Kidney tubule cell (primary cell): ENCODE measurements around the gene C4orf50.
A peak's percentile ranks its signal among the peaks of the same experiment; 100 is the strongest.
"Not testable (repeated sequence)": the region's sequence is repeated elsewhere in the genome, so short reads cannot be mapped to it uniquely, and the experiment has no call there.

Source experiments
- DNase-seq: peaks from one replicate; pipeline ENCODE4 v3.0.0-alpha.2; 2018; ENCODE audit warnings: low spot score

C4orf50 gene

DNA sequence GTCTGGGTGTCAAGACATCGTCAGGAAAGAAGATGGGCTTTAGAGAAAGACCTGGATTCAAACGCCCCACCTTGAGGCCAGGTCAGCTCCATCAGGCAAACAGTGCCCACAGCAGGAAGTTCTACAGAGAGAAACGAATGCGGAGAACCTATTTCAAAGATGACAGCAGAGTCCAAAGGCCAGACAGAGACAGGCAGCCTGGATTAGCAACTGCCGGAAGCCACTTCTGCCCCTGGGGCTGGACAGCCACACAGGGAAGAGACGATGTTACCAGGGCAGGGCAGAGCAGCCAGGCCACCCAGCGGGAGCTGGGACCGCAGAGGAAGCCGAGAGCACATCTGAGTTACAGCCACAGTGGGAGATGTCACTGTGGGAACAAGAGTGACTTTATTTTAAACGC is 1.2 kb downstream of the C4orf50 start:
- DNase-seq = no peak

DNA sequence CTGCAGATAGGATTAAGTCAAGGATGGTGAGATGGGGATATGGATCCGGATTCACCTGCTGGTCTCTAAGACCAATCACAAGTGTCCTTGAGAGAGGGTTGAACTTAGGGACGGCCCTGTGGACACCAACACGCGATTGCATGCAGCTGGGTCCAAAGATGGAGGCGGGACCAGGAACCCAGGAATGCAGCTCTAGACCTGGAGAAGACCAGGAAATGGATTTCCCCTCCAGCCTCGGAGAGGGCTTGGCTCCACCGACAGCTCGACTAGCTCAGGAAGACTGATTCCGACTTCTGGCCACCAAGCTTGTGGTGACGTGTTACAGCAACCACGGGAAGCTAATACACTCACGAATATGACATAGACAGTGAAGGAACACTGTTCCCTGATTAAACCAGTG is 4.7 kb downstream of the C4orf50 start:
- DNase-seq = no peak

DNA sequence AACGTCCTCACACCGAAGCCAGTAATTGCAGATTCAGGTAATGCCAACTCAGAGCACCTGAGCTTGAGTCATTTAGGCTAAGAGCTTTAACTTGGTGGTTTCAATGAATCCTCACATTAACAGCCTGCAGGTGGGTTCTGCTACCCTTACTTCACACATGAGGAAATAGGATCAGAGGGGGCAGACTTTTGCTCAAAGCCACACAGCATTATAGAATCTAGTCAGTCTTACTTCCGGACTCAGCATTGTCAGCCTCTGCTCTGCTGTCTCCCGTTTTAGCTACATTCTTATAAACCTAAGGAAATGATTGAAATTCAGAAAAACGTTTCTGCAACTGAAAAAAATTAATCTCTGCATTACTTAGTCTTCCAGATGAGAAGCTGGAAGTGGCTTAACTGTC is 6.0 kb downstream of the C4orf50 start:
- no peak for DNase-seq

DNA sequence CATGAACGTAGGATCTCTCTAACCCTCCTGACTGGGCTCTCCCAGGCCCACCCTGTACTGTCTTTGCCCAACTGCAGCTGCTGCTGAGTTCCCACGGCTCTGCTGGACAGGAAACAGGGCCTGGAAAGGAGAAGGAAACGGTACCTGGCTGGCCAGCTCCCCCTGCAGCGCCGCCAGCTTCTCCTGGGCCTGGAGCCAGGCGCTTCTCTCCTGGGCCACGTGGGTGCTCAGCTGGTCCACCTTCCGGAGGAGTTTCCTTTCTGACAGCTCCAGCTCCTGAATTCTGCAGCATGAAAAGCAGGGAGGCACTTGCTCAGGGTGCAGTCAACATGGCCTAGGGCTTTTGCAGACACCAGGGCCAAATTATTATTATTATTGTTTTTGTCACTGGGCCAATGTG is 6.5 kb downstream of the C4orf50 start:
- peak; percentile 27 for DNase-seq

DNA sequence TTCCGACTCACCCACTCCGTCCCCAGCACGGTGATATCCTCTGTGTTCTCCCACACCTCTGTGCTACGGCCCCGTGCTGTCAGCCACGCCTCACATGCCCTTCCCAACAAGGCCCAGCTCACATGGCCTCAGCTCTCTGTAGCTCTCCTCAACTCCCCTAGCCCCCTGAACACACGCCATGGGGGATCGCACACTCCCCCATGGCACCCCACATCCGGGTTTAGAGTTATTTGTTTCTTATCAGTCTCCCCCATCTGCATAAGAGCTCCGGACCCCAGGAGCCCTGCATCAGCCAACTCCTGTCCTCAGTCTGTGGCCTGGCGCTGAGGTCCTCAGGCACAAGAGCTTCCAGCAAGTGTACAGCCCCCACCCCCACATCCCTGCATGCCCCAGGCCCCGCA is 7.0 kb downstream of the C4orf50 start:
- no peak for DNase-seq

DNA sequence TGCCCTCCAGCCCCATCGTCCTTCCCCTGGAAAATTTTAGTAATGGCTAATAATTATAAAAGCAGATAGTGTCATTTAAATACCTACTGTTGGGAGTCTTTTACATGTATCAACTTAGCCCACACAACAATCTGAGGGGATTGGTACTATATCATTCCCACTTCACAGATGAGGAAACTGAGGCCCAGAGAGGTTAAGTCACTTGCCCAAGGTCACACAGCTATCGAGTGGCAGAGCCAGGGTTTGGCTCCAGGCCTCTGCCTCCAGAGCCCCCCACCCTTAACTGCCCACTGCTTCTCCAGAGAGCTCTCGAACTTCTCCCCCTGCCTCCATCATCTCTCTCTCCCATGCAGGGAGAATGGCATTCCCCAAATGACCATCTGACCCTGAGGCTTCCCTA is 7.4 kb downstream of the C4orf50 start:
- no peak for DNase-seq

DNA sequence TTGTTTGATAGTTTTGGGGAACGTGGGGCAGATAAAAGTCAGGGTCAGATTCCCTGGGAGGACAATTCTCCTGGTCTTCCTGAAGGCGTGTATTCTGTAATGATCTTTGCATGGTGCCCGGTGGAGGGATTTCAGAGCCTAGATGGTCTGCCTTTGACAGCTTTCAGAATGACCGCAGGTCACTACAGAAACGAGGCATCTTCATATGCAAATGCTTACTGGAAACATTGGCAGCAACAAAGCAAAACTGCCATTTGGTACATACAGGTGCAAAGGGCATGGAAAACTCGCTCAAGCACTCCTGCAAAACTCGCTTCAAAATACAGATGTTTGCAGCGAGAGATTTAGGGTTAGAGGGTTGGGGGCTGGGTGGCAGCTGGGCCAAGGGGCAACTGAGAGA is 8.8 kb downstream of the C4orf50 start:
- DNase-seq = no peak

DNA sequence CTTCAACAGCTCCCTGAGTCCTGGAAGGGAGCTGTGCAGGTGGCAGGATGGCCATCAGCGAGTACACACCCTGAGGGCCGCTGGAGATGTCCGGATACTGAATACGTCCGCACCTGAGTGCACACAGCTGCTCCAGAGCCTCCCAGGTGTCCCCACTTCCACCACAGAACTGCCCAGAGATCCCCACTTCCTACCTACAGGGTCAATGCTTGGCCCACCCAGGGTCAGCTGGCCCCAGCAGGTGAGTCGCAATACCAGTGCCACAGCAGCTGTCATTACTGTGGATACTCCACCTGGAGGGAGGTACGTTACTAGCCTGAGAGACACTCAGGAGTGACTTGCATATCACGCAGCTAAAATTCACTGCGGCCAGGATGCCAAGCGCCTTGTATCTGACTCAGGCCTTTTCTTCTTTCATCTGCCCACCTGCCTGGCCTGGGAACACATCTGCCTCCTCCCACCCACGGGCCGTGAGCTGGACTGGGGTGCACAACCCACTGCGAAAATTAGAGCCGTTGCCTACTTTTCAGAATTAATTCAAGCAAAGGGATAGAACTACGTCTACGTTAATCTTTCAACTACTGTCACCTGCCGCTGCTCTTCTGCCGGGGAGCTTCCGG is 9.4 kb downstream of the C4orf50 start:
- no peak for DNase-seq

DNA sequence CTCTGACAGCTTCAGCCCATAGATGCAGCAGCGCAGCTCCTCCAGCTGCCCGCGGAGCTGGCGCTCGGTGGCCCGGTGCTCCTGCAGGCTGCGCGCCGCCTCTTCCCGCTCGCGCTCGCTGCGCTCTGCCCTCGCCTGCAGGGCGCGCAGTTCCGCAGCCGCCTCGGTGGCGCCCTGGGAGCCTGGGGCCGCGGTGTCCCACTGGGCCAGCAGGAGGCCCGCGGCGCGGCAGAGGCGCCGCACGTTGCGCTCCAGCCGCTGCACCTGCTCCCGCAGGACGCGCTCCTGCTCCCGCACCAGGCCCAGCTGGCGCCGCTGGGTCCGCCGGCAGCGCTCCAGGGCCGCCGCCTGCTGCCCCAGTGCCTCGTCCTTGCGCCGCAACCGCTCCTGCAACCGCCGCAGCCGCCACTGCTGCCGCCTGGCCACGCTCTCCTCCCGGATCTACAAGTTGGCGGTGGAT is 10.1 kb downstream of the C4orf50 start:
- no peak for DNase-seq

DNA sequence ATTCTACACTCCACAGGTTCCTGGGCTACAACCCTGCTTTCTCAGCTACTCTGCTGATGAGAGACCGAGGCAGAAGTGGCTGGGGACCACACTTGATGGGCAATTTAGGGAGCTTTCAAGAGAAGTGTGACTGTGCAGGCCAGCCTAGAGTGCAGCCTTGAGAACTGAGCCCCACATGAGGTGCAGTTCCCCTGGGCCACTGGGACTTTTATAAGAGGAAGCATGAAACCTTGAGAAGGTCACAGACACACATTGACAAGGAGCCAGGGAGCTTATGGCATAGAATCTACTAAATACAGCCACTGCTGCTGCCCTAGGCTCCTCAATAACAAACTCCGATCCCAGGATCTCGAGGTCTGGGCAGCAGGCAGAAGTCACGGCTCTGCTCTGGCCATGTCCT is 13.1 kb downstream of the C4orf50 start:
- no peak for DNase-seq

DNA sequence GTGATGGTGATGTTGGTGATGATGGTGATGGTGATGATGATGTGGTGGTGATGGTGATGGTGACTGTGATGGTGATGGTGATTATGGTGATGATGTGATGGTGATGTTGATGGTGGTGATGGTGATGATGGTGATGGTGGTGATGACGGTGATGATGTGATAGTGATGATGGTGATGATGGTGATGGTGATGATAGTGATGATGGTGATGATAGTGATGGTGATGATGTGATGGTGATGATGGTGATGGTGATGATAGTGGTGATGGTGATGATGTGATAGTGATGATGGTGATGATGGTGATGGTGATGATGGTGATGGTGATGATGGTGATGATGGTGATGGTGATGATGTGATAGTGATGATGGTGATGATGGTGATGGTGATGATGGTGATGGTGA is 14.7 kb downstream of the C4orf50 start:
- not testable (repeated sequence) for DNase-seq

DNA sequence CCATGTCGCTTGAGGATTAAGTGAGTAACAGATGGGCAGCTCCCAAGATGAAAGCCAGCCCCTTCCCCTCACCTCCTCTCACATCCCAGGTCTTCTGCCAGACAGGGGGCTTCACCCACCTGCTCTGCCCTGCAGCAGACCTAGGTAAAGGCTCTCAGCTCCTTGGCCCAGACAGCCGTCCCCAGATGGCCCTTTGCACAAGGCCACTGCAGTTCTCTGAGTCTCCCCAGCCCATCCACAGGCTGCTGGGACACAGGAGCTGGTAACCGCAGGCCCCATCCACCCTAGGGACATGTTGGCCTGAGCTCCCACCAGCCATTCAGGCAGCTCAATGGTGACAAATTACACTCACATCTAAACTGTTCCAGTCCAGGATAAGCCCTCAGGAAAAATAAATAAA is 15.3 kb downstream of the C4orf50 start:
- DNase-seq = no peak

DNA sequence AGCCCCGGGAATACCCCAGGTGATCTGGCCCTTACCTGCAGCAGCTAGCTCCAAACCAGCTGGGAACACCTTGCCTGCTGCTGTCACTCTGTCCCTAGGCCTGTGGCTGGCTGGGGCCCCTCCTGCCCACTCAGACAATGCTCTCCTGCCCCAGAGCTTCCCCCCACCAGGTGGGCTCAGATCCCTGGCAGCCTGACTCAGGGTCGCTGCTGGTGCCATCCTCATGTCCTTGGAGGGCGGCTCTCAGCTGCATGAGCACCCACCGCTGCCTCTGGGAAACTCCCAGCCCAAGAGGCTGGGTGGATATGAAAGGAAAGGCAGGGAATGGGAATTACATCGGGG is 15.8 kb downstream of the C4orf50 start:
- no peak for DNase-seq

DNA sequence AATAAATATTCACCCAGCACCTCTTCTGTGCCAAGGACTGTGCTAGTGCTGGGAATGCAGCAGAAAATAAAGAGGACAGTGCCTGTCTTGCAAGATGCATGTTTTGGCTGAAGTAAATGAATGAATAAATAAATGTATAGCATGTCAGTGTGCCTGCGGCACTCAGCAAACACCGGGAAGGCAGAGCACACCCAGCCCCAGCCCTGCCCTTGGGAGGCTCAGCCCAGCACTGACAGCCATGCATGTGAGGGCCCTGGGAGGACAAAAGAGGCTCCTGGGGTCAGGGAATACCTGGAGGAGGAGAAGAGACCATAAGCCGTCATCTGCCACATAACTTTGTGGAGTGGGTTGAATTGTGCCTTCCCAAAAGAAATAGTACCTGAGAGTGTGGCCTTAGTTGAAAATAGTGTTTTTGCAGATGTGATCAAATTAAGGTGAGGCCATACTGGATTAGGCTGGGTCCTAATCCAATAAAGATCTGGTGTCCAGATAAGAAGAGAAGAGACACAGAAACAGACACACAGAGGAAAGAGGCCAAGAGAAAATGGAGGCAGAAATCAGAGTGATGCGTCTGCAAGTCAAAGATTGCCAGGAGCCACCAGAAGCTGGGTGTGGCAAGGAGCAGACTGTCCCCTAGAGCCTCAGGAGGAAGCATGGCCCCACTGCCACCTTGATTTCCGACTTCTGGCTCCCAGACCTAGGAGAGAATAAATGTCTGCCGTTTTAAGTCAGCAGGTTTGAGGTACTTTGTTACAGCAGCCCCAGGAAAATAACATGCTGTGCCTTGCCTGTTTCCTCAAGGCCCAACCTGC is 16.3 kb downstream of the C4orf50 start:
- DNase-seq = no peak

DNA sequence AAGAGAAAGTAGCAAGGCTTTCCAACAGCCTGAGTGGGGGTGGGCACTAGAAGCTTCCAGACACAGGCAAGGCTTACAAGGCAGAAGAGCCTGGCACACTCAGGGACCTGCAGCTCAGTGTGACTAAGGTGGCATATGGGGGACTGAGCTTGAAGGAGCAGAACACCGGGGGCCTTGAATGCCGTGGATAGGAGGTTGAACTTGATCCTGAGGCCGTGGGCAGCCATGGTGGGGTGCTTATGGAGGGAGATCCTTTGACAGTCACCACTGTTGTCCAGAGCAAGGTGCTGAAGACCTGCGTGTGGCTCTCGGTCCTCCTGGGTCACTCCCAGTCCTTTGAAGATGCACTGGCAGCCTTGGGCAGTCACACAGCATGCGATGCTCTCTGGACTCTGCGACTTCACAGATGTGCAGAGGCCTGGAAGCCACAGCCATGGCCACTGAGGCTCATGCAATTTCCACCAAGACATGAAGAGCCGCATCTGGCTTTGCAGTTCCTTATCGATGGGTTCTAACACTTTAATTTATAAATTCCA is 18.3 kb downstream of the C4orf50 start:
- no peak for DNase-seq

DNA sequence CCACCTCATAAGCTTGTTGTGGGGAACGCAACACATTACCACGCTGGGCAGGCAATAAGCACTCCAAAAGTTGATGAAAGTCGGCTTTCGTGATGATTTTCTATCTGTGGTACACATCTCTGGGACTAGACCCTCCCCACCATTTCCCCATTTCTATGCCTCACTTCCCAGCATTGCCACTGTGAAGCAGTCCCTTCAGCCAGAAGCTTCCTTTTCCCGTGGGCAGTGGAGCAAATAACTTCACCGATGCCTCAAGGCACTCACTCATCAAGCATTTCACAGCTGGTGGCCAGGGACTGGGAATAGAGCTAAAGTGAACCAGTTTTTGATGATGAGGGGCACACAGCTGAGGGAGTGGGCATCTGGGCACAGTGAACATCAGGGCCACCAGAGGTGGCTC is 18.9 kb downstream of the C4orf50 start:
- DNase-seq = no peak

DNA sequence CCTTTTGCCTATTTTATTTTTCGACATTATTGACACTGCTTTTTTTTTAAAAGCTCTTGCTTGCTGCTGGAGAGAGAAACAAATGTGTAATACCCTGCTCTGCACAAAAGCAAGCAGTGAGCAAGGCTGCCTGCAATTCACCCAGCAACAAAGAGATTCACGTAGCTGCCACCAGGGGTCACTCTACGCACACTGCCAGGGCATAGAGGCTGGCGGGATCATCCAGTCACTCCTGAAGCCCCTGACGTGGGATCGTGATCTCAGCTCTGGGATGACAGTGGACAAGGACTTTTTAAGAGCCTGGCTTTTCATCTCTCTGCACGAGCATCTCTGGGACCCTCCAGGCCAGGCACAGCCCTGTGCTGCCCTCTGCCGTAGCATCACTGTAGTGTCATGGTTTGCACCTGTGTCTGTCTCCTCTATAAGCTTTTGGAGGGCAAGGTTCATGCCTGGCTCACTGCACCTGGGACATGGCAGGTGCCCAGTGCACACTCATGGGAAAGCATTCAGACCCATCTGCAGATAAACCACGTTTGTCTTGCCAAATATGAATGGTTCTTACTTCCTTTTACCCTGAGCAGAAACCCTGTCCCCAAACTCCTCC is 19.8 kb downstream of the C4orf50 start:
- peak; percentile 63 for DNase-seq

DNA sequence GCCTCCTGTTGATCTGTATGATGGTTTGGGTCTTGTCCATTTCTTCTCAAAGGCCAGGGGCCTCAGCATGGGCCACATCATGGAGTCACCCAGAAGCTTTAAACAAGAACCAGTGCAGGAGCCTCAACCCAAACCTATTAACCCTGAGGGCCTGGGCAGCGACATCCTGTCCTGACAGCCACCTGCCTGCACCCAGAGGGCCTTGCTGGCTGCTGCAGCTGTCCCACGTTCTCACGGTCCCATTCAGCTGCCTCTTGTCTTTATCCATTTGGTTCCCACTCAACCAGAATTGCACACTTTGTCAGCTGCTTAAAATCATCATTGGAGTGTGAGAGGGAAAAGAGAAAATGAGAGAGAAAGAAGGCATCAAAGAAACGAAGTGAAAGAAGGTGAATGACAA is 21.6 kb downstream of the C4orf50 start:
- no peak for DNase-seq

DNA sequence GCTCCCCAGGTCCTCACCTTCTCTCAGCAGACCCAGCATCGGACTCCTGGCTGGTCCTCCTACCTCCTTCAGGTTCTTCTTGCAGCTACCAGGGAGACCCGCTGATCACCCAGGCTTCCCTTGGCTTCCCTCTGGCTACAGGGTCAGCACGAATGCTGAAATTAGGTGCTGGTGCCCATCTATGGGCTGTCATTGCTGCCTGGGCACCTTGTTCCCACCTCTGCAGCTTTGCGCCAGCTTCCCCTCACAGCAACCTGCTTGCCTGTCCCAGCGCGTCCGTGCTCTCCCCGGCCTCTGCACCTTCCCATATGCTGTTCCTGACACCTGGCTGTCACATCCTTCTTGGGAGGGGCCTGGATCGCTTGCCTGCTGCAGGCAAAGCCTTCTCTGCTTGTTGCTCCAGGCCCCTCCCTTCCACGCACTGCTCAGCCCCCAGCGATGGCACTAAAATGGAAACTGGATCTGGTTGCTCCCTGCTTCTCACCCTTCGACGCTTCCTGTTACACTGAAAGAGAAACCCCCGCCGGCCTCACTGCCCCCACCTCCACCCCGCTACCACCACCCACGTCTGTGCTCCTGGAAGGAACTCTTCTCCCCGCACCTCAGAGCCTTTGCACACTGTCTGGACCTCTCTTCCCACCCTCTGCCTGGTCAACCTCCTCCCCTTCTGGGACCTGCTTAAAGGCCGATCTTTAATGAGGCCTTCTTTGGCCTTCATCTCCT is 22.2 kb downstream of the C4orf50 start:
- DNase-seq = no peak

DNA sequence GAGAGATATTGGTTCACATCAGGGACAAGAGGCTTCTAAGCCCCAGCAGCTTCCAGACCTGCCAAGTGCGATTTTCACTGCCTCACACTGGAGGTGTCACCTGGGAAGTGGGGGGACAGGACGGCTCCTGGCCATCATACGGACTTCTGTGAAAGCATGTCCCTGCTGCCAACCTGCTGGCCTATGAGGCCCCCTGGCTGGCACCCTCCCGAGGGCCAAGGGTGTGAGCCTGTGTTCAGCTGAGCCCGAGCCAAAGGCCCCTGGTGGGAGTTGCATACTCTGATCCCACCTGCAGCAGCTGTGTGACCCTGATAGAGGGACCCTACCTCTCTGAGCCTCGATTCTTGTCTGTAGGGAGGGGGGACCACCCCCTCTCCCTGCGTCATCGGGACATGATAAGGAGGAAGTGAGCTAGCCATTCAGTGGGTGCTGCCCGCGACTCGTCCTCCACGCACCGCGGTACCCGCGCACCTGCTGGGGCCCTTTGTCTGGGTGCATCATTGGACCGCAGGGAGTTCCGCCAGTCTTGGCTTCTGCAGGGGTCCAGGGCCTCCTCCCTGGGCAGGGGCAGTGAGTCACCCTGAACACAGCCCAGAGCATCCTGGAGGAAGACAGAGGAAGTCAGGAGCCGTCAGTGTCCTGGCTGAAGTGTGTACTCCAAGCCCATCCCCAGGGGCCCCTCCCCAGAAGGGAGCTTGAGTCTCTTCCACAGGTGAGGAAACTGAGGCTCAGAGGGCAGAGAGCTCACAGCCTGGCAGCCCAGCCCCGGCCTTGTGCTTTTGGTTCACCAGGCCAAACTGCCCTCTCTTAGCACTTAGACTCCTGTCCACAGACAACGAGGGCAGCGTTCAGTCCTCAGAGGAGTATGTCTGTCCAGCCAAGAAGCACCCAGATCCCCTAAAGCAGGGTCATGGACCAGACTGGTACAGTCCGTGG is 24.1 kb downstream of the C4orf50 start:
- DNase-seq = no peak

DNA sequence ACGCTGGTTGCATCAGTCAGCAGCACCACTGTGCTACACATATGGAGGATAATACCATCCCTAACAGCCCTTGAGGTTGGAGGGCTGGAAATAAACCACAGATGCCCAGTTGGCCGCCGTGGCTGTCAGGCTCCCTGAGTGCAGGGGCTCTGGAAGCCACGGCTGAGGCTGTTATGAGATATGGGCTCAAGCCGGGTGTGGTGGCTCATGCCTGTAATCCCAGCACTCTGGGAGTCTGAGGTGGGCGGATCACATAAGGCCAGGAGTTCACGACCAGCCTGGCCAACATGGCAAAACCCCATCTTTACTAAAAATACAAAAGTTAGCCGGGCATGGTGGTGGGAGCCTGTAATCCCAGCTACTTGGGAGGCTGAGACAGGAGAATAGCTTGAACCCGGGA is 24.9 kb downstream of the C4orf50 start:
- DNase-seq = not testable (repeated sequence)
